SKM-1 treated with dmso at 0.1 percent for 144 hours (cell line): ENCODE results near the gene MDM4.
"Not testable (repeated sequence)": the region's sequence is repeated elsewhere in the genome, so short reads cannot be mapped to it uniquely, and the experiment has no call there.

ENCODE experiments used
- DNase-seq: peaks from one replicate; lab custom pipeline; 2025; ENCODE audit not compliant: unreplicated experiment; lab: John Stamatoyannopoulos, UW

The MDM4 gene

GRCh38 chr1:204516180-204516879, at the start of gene MDM4:
Gene MDM4 (plus strand): TSS chr1:204516406. CDS start chr1:204525519, 9,113 bp downstream.
- DNase-seq, result peak; percentile 99

- DNase-seq, result no peak
These were observed 49.5 kb upstream of the MDM4 start for GRCh38 chr1:204466416-204467405.

- DNase-seq, result no peak
These were observed 48.0 kb upstream of the MDM4 start for GRCh38 chr1:204468206-204468605.

GRCh38 chr1:204468766-204469302, 47.4 kb upstream of the MDM4 start:
- DNase-seq, result no peak

- no peak for DNase-seq
These were observed 46.9 kb upstream of the MDM4 start for GRCh38 chr1:204469304-204469703.

GRCh38 chr1:204471687-204472086, 44.5 kb upstream of the MDM4 start:
- no peak for DNase-seq

GRCh38 chr1:204472660-204473059, 43.5 kb upstream of the MDM4 start:
- DNase-seq, result no peak

GRCh38 chr1:204473400-204473965, 42.7 kb upstream of the MDM4 start:
- no peak for DNase-seq

- DNase-seq, result peak; percentile 73
These were observed 40.4 kb upstream of the MDM4 start for GRCh38 chr1:204475656-204476432.

- DNase-seq, result no peak
These were observed 39.6 kb upstream of the MDM4 start for GRCh38 chr1:204476563-204476962.

GRCh38 chr1:204477036-204477740, 39.0 kb upstream of the MDM4 start:
- no peak for DNase-seq

- DNase-seq, result no peak
These were observed 37.9 kb upstream of the MDM4 start for GRCh38 chr1:204478172-204478899.

- DNase-seq, result no peak
These were observed 37.3 kb upstream of the MDM4 start for GRCh38 chr1:204478921-204479320.

- DNase-seq, result no peak
These were observed 36.6 kb upstream of the MDM4 start for GRCh38 chr1:204479387-204480136.

- no peak for DNase-seq
These were observed 35.7 kb upstream of the MDM4 start for GRCh38 chr1:204480515-204480914.

GRCh38 chr1:204483791-204484190, 32.4 kb upstream of the MDM4 start:
- DNase-seq, result no peak

- not testable (repeated sequence) for DNase-seq
These were observed 29.5 kb upstream of the MDM4 start for GRCh38 chr1:204486513-204487255.

GRCh38 chr1:204487256-204487615, 29.0 kb upstream of the MDM4 start:
- no peak for DNase-seq
